Articular chondrocyte of knee joint (primary cell): ENCODE measurements around the gene NRDE2. TPM values are rescaled to one million over a fixed set of nuclear protein-coding genes. Genes with fewer than 3 reads are reported as not detected.

Experiments used
- total RNA-seq: library from RNA; depleted of rRNA; stranded (reverse); fragments of >200 nt; gene quantifications from 2 replicates; pipeline ENCODE4 v1.2.3, GENCODE V29; 2012

The NRDE2 gene
- 13.5 and 13.7 TPM in 2 replicates for total RNA-seq

GRCh38 chr14:90331497-90332270 lies at the start of gene NRDE2:
TSS of gene NRDE2 (minus strand) at chr14:90331941. CDS start at chr14:90331904, 37 bp downstream.

GRCh38 chr14:90256354-90257131 lies 75.2 kb downstream of the NRDE2 start, which contains the start of gene PSMC1:
TSS of gene PSMC1 (plus strand) at chr14:90256553. CDS start at chr14:90256598, 45 bp downstream.

Other genes with a start within 250 kb of the NRDE2 start
- 167 and 200 TPM in 2 replicates for gene PSMC1, start 75.4 kb downstream of the NRDE2 start, total RNA-seq
- gene CALM1, start 65.1 kb upstream of the NRDE2 start, total RNA-seq: 341 and 399 TPM in 2 replicates